HEK293 (cell line): ENCODE measurements around the gene PRRT1.
A peak's percentile ranks its signal among the peaks of the same experiment; 100 is the strongest.

Experiments used
- CTCF ChIA-PET: fragments of 350-600 bp; formaldehyde crosslinking; extraction: SDS; loops from one replicate; lab custom pipeline; 2021; ENCODE audit warnings: antibody characterized with exemption; lab: Yijun Ruan, JAX
- POLR2A ChIA-PET: fragments of 300-600 bp; formaldehyde crosslinking; extraction: SDS; loops from one replicate; lab custom pipeline; 2020; ENCODE audit warnings: antibody characterized with exemption, inconsistent platforms; lab: Yijun Ruan, JAX
- H3K27ac ChIP-seq: fragments of 200-500 bp; sonication (Bioruptor generic); 2 replicates; pipeline ENCODE4 v1.5.1; 2014; ENCODE audit warnings: low read depth, low read length, control low read depth, inconsistent platforms; ENCODE audit errors: extremely low read depth
- H3K36me3 ChIP-seq, 2 experiments: fragments of 200-500 bp in 1 of 2; sonication (Bioruptor generic) in 1 of 2; 1 replicate in 1 of 2; 2 replicates in 1 of 2; pipeline ENCODE4 v1.5.1; 2014 to 2017; ENCODE audit warnings: inconsistent platforms in 2 of 2, low read length in 2 of 2; ENCODE audit not compliant: control insufficient read depth in 2 of 2, insufficient read depth in 1 of 2
- H3K4me1 ChIP-seq: fragments of 200-500 bp; sonication (Bioruptor generic); 2 replicates; pipeline ENCODE4 v1.5.1; 2014; ENCODE audit warnings: mild to moderate bottlenecking, low read length, inconsistent platforms; ENCODE audit not compliant: control insufficient read depth, insufficient read depth
- H3K4me3 ChIP-seq: 2 replicates; pipeline ENCODE4 v1.5.1; 2011; ENCODE audit warnings: low read depth, mild to moderate bottlenecking, control low read depth, low read length, moderate library complexity
- H3K9me3 ChIP-seq: fragments of 200-500 bp; sonication (Bioruptor generic); 2 replicates; pipeline ENCODE4 v1.5.1; 2014; ENCODE audit warnings: low read depth, low read length, inconsistent platforms; ENCODE audit not compliant: control insufficient read depth, insufficient read depth
- KLF16 ChIP-seq: fragments of 450-650 bp; formaldehyde crosslinking; IDR thresholded peaks from 2 replicates; pipeline ENCODE4 v1.5.1; 2017; ENCODE audit warnings: missing biosample characterization, missing genetic modification characterization
- MZF1 ChIP-seq: fragments of 450-650 bp; formaldehyde crosslinking; IDR thresholded peaks from 2 replicates; pipeline ENCODE4 v1.5.1; 2017; ENCODE audit warnings: missing biosample characterization, missing genetic modification characterization, borderline replicate concordance
- OSR2 ChIP-seq: fragments of 450-650 bp; formaldehyde crosslinking; IDR thresholded peaks from 2 replicates; pipeline ENCODE4 v1.5.1; 2016; ENCODE audit warnings: missing biosample characterization, missing genetic modification characterization
- PATZ1 ChIP-seq: fragments of 450-650 bp; formaldehyde crosslinking; IDR thresholded peaks from 2 replicates; pipeline ENCODE4 v1.5.1; 2016; ENCODE audit warnings: missing biosample characterization, missing genetic modification characterization
- ZBTB48 ChIP-seq: fragments of 450-650 bp; formaldehyde crosslinking; IDR thresholded peaks from 2 replicates; pipeline ENCODE4 v1.5.1; 2016; ENCODE audit warnings: missing biosample characterization, missing genetic modification characterization
- ZBTB8A ChIP-seq: fragments of 450-650 bp; formaldehyde crosslinking; IDR thresholded peaks from 2 replicates; pipeline ENCODE4 v1.5.1; 2016; ENCODE audit warnings: missing biosample characterization, missing genetic modification characterization
- ZFHX2 ChIP-seq: fragments of 450-650 bp; formaldehyde crosslinking; conservative IDR thresholded peaks from 2 replicates; pipeline ENCODE4 v1.5.1; 2016; ENCODE audit warnings: missing biosample characterization, missing genetic modification characterization
- ZIC2 ChIP-seq: fragments of 450-650 bp; formaldehyde crosslinking; IDR thresholded peaks from 2 replicates; pipeline ENCODE4 v1.5.1; 2016; ENCODE audit warnings: missing biosample characterization, missing genetic modification characterization
- ZNF266 ChIP-seq: fragments of 450-650 bp; formaldehyde crosslinking; IDR thresholded peaks from 2 replicates; pipeline ENCODE4 v1.5.1; 2016; ENCODE audit warnings: missing biosample characterization, missing genetic modification characterization, low read depth
- ZNF394 ChIP-seq: fragments of 450-650 bp; formaldehyde crosslinking; IDR thresholded peaks from 2 replicates; pipeline ENCODE4 v1.5.1; 2016; ENCODE audit warnings: missing biosample characterization, missing genetic modification characterization, mild to moderate bottlenecking, moderate library complexity, borderline replicate concordance
- ZNF423 ChIP-seq: fragments of 450-650 bp; formaldehyde crosslinking; IDR thresholded peaks from 2 replicates; pipeline ENCODE4 v1.5.1; 2016; ENCODE audit warnings: missing biosample characterization, missing genetic modification characterization
- ZNF514 ChIP-seq: fragments of 450-650 bp; formaldehyde crosslinking; IDR thresholded peaks from 2 replicates; pipeline ENCODE4 v1.5.1; 2016; ENCODE audit warnings: missing biosample characterization, missing genetic modification characterization
- ZNF571 ChIP-seq: fragments of 450-650 bp; formaldehyde crosslinking; IDR thresholded peaks from 2 replicates; pipeline ENCODE4 v1.5.0; 2017; ENCODE audit warnings: missing biosample characterization, missing genetic modification characterization
- ZNF623 ChIP-seq: fragments of 450-650 bp; formaldehyde crosslinking; IDR thresholded peaks from 2 replicates; pipeline ENCODE4 v1.5.1; 2016; ENCODE audit warnings: missing biosample characterization, missing genetic modification characterization
- ZSCAN16 ChIP-seq: fragments of 450-650 bp; formaldehyde crosslinking; IDR thresholded peaks from 2 replicates; pipeline ENCODE4 v1.5.1; 2016; ENCODE audit warnings: missing biosample characterization, missing genetic modification characterization
- ZXDB ChIP-seq: fragments of 450-650 bp; formaldehyde crosslinking; IDR thresholded peaks from 2 replicates; pipeline ENCODE4 v1.5.1; 2016; ENCODE audit warnings: missing biosample characterization, missing genetic modification characterization
- TF ChIP-seq, protein P1 (sequence below): fragments of 450-650 bp; formaldehyde crosslinking; IDR thresholded peaks from 2 replicates; pipeline ENCODE4 v1.5.1; 2017; ENCODE audit warnings: missing biosample characterization, missing genetic modification characterization
- TF ChIP-seq, protein P2 (sequence below): fragments of 450-650 bp; formaldehyde crosslinking; IDR thresholded peaks from 2 replicates; pipeline ENCODE4 v1.5.1; 2016; ENCODE audit warnings: missing biosample characterization, missing genetic modification characterization
- TF ChIP-seq, protein P3 (sequence below): fragments of 450-650 bp; formaldehyde crosslinking; IDR thresholded peaks from 2 replicates; pipeline ENCODE4 v1.5.1; 2016; ENCODE audit warnings: missing biosample characterization, missing genetic modification characterization

The PRRT1 gene

DNA sequence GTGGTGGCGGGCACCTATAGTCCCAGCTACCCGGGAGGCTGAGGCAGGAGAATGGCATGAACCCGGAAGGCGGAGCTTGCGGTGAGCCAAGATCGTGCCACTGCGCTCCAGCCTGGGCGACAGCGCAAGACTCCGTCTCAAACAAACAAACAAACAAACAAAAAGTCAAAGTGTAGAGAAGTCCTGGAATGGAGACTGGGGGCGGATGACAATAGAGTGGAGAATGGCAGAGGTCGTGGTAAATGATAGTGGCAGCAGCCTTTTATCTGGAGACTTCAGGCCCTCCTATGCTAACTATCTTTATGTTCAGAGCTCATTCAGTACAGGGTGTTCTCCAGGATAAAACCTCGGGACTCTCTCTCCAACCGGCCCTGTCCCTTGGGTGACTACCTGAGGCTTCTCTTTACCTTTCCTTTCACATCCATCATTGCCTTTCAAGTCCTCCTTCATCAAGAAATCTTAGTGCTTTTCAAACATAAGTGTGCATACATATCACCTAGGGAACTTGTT is 20.2 kb downstream of the PRRT1 start:
- TF ChIP-seq ZIC2 (tag by site-specific recombination) (no peak), ZXDB (tag by site-specific recombination) (no peak), ZNF571 (tag by site-specific recombination) (no peak), ZBTB48 (tag by site-specific recombination) (no peak), MZF1 (no peak), ZNF423 (no peak)
- TF ChIP-seq, all 188 proteins: peak for 0
- ChIA-PET POLR2A (interaction anchor here (2.8 to 4.2 kb wide), 3 partner anchors 14 to 45 kb away, joined by 26 to 38 read pairs (median 38); partner anchors contain the start of genes AGPAT1 and PRRT1), CTCF (interaction anchor here (5.6 kb wide), 1 partner anchor 13 kb away, joined by 65 read pairs; no protein-coding TSS in a partner anchor)
- H3K4me3 ChIP-seq = no peak overlapping the region
- H3K9me3 ChIP-seq = no peaks in the 10 kb centered on the region
- peaks cover 1 to 3% of the 10 kb centered on the region in 2 experiments; a peak in 2 of 3 replicates for H3K36me3 ChIP-seq
- H3K4me1 ChIP-seq = peaks cover 13% of the 10 kb centered on the region
- H3K27ac ChIP-seq = no peak overlapping the region

DNA sequence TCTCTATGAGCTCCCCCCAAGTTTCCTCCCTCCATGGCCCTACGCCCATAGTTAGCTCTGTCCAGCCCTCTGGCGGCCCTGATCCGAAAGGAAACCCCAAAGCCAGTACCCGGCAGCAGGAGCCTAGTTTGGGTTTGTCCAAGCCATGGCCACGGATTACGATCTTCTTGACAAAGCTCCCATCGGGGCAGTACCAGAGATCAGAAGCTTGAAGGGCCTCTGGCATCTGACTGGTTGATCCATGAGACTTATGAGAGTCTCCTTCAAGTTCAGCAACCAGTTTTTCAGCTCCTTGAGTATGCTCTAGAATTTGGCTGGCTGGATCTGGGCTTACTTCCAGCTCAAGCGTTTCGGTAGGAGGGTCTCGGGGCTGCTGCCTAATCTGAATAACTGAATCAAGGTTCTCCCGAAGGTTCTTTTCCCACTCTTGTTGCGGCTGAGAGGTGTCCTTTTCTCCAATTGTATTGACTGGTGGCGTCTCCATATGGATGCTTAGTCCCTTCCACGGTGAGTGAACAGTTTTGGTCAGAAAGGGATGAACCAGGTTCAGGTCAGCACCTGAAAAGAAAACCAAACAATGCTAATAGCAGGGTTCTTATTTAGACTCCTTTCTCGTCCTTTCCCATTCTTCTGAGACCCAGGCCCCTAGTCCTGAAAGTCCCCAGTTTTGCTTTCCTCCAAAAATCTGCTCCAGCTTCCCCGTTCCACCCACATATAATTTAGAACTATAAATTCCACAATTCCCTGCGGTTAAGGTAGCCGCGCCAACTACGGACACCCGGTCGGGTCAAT is 22.2 kb downstream of the PRRT1 start:
- TF ChIP-seq ZNF394 (tag by site-specific recombination) (peak; percentile 10; the same call in 1 of the 2 replicates), OSR2 (tag by site-specific recombination) (peak; percentile 41), KLF16 (tag by site-specific recombination) (no peak), MZF1 (no peak), ZFHX2 (peak; percentile 47)
- TF ChIP-seq, protein P1, sequence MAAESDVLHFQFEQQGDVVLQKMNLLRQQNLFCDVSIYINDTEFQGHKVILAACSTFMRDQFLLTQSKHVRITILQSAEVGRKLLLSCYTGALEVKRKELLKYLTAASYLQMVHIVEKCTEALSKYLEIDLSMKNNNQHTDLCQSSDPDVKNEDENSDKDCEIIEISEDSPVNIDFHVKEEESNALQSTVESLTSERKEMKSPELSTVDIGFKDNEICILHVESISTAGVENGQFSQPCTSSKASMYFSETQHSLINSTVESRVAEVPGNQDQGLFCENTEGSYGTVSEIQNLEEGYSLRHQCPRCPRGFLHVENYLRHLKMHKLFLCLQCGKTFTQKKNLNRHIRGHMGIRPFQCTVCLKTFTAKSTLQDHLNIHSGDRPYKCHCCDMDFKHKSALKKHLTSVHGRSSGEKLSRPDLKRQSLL (tag by site-specific recombination) = peak; percentile 19; the same call in 1 of the 2 replicates
- TF ChIP-seq, protein P2, sequence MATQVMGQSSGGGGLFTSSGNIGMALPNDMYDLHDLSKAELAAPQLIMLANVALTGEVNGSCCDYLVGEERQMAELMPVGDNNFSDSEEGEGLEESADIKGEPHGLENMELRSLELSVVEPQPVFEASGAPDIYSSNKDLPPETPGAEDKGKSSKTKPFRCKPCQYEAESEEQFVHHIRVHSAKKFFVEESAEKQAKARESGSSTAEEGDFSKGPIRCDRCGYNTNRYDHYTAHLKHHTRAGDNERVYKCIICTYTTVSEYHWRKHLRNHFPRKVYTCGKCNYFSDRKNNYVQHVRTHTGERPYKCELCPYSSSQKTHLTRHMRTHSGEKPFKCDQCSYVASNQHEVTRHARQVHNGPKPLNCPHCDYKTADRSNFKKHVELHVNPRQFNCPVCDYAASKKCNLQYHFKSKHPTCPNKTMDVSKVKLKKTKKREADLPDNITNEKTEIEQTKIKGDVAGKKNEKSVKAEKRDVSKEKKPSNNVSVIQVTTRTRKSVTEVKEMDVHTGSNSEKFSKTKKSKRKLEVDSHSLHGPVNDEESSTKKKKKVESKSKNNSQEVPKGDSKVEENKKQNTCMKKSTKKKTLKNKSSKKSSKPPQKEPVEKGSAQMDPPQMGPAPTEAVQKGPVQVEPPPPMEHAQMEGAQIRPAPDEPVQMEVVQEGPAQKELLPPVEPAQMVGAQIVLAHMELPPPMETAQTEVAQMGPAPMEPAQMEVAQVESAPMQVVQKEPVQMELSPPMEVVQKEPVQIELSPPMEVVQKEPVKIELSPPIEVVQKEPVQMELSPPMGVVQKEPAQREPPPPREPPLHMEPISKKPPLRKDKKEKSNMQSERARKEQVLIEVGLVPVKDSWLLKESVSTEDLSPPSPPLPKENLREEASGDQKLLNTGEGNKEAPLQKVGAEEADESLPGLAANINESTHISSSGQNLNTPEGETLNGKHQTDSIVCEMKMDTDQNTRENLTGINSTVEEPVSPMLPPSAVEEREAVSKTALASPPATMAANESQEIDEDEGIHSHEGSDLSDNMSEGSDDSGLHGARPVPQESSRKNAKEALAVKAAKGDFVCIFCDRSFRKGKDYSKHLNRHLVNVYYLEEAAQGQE (tag by site-specific recombination) = peak; percentile 31; the same call in 1 of the 2 replicates
- TF ChIP-seq, all 188 proteins: peak for 5
- peak overlapping the region; percentile 16; the same call in 1 of the 2 replicates for H3K27ac ChIP-seq
- H3K4me1 ChIP-seq = peaks cover 13% of the 10 kb centered on the region
- ChIA-PET CTCF (interaction anchor here (0.6 to 5.6 kb wide), 6 partner anchors 11 to 82 kb away, joined by 3 to 65 read pairs (median 6); no protein-coding TSS in a partner anchor), POLR2A (interaction anchor here (0.5 to 4.2 kb wide), 21 partner anchors 10 to 843 kb away, joined by 3 to 38 read pairs (median 6); partner anchors contain the start of genes AGPAT1, MSH5, PBX2 and PRRT1)
- H3K9me3 ChIP-seq = no peaks in the 10 kb centered on the region
- peaks cover 11 to 19% of the 10 kb centered on the region in 2 experiments; a peak in 2 of 3 replicates for H3K36me3 ChIP-seq
- peak overlapping the region; percentile 59 for H3K4me3 ChIP-seq

DNA sequence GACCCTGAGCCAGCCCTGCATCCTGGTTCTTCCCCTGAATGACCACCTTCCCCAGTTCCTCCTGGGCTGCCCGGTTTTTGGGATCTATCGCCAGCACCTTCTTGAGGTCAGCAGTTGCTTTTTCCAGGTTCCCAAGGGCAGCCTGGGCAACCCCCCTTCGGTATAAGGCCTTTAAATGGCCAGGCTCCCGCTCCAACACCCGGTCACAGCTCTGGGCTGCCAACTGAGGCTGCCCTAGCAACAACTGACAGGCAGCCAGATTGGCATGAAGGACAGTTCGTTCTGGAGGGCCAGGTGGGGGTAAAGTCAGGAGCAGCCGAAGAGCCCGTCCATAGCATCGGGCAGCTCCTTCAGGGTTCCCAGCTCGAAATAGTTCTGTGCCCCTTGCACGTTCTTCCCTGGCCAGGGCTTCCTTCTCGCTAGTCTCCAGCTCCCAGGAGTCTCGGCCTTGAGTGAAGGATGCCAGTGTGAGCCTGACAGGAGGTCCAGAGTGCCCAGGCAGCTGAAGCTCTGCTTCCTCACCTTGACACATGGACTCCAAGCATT is 22.9 kb downstream of the PRRT1 start:
- Histone ChIP-seq H3K4me3 (no peak overlapping the region), H3K27ac (peak overlapping the region; percentile 16; the same call in 1 of the 2 replicates), H3K9me3 (no peaks in the 10 kb centered on the region), H3K4me1 (peaks cover 13% of the 10 kb centered on the region), H3K36me3 (peaks cover 14 to 26% of the 10 kb centered on the region in 2 experiments; a peak in 2 of 3 replicates)
- ChIA-PET CTCF (interaction anchor here (0.6 to 5.6 kb wide), 9 partner anchors 11 to 81 kb away, joined by 3 to 65 read pairs (median 5); no protein-coding TSS in a partner anchor), POLR2A (interaction anchor here (0.7 to 4.2 kb wide), 22 partner anchors 10 to 844 kb away, joined by 3 to 38 read pairs (median 6); partner anchors contain the start of genes AGPAT1, DDX39B, EGFL8 and HSPA1B)
- TF ChIP-seq, protein P3, sequence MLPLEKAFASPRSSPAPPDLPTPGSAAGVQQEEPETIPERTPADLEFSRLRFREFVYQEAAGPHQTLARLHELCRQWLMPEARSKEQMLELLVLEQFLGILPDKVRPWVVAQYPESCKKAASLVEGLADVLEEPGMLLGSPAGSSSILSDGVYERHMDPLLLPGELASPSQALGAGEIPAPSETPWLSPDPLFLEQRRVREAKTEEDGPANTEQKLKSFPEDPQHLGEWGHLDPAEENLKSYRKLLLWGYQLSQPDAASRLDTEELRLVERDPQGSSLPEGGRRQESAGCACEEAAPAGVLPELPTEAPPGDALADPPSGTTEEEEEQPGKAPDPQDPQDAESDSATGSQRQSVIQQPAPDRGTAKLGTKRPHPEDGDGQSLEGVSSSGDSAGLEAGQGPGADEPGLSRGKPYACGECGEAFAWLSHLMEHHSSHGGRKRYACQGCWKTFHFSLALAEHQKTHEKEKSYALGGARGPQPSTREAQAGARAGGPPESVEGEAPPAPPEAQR (tag by site-specific recombination) = no peak
- TF ChIP-seq ZSCAN16 (tag by site-specific recombination) (no peak), ZNF266 (no peak), ZBTB8A (tag by site-specific recombination) (no peak), ZNF623 (no peak), ZNF514 (tag by site-specific recombination) (no peak), PATZ1 (tag by site-specific recombination) (no peak), ZNF394 (tag by site-specific recombination) (no peak)
